ENCODE measurements around the gene THSD7B. TPM values are rescaled to one million over a fixed set of nuclear protein-coding genes. Genes with fewer than 3 reads are reported as not detected.

The THSD7B gene
- total and polyA plus RNA-seq, 8 donors, result 0.13 to 4.5 (median 2.7) TPM

GRCh38 chr2:137522620-137523011, 757.3 kb downstream of the THSD7B start:
- intact Hi-C loops (cut with DNase I), result no loop called here
- Histone ChIP-seq H3K4me1 (no peaks in the 10 kb centered on the region), H3K27ac (no peak overlapping the region), H3K27me3 (no peaks in the 10 kb centered on the region), H3K4me3 (no peak overlapping the region), H3K9me3 (peaks cover 0 to 3% of the 10 kb centered on the region in 2 donors), H3K36me3 (no peaks in the 10 kb centered on the region)
- no peak for ATAC-seq
- no peak for DNase-seq
- no peak for TF ChIP-seq CTCF (IDR thresholded peaks at IDR 0.05)

- H3K4me1 ChIP-seq, result no peaks in the 10 kb centered on the region
- no peaks in the 10 kb centered on the region for H3K27me3 ChIP-seq
- no peak for TF ChIP-seq CTCF (IDR thresholded peaks at IDR 0.05)
- no peak overlapping the region for H3K27ac ChIP-seq
- H3K4me3 ChIP-seq, result no peak overlapping the region
- DNase-seq (no peak), ATAC-seq (no peak)
- intact Hi-C loops (cut with DNase I), result no loop called here
- H3K36me3 ChIP-seq, result no peaks in the 10 kb centered on the region
- H3K9me3 ChIP-seq, result no peaks in the 10 kb centered on the region
These were observed 758.6 kb downstream of the THSD7B start for GRCh38 chr2:137523931-137524330.

GRCh38 chr2:137525132-137525531, 759.8 kb downstream of the THSD7B start:
- H3K4me1 ChIP-seq, result no peaks in the 10 kb centered on the region
- no peak for TF ChIP-seq CTCF (IDR thresholded peaks at IDR 0.05)
- intact Hi-C loops (cut with DNase I), result no loop called here
- H3K36me3 ChIP-seq, result no peaks in the 10 kb centered on the region
- no peak for ATAC-seq
- H3K4me3 ChIP-seq, result no peak overlapping the region
- no peak overlapping the region for H3K27ac ChIP-seq
- H3K9me3 ChIP-seq, result no peaks in the 10 kb centered on the region
- no peaks in the 10 kb centered on the region for H3K27me3 ChIP-seq
- no peak for DNase-seq

- DNase-seq, result no peak
- peak; percentile 65 for ATAC-seq
- Histone ChIP-seq H3K9me3 (no peaks in the 10 kb centered on the region), H3K4me3 (no peak overlapping the region), H3K27ac (no peak overlapping the region), H3K4me1 (no peaks in the 10 kb centered on the region), H3K36me3 (no peaks in the 10 kb centered on the region), H3K27me3 (no peaks in the 10 kb centered on the region)
- intact Hi-C loops (cut with DNase I), result no loop called here
- no peak for TF ChIP-seq CTCF (IDR thresholded peaks at IDR 0.05)
These were observed 760.4 kb downstream of the THSD7B start for GRCh38 chr2:137525641-137526190.

GRCh38 chr2:137535897-137536296, 770.6 kb downstream of the THSD7B start:
- no peak for ATAC-seq
- no peak for TF ChIP-seq CTCF (IDR thresholded peaks at IDR 0.05)
- no peaks in the 10 kb centered on the region for H3K9me3 ChIP-seq
- no peaks in the 10 kb centered on the region for H3K27me3 ChIP-seq
- H3K36me3 ChIP-seq, result no peaks in the 10 kb centered on the region
- no peaks in the 10 kb centered on the region for H3K4me1 ChIP-seq
- DNase-seq, result no peak
- no peak overlapping the region for H3K27ac ChIP-seq
- H3K4me3 ChIP-seq, result no peak overlapping the region
- intact Hi-C loops (cut with DNase I), result no loop called here
